OCI-M1 (cell line): Measurements from ENCODE around the gene UNC13D.

Experiments used
- DNase-seq: peaks from one replicate; lab custom pipeline; 2025; lab: John Stamatoyannopoulos, UW

The UNC13D gene

GRCh38 chr17:75834279-75834920 lies 9.8 kb downstream of the UNC13D start:
- no peak for DNase-seq

GRCh38 chr17:75832652-75833400 lies 11.4 kb downstream of the UNC13D start:
- DNase-seq = no peak

GRCh38 chr17:75832164-75832651 lies 12.0 kb downstream of the UNC13D start:
- no peak for DNase-seq

- no peak for DNase-seq
Measured at GRCh38 chr17:75831032-75831571, 13.1 kb downstream of the UNC13D start.

GRCh38 chr17:75830164-75831031 lies 13.8 kb downstream of the UNC13D start:
- DNase-seq = no peak

GRCh38 chr17:75829747-75830146 lies 14.5 kb downstream of the UNC13D start:
- DNase-seq = no peak

GRCh38 chr17:75828741-75829140 lies 15.5 kb downstream of the UNC13D start:
- no peak for DNase-seq

- DNase-seq = no peak
Measured at GRCh38 chr17:75828076-75828400, 16.2 kb downstream of the UNC13D start.

GRCh38 chr17:75827308-75828075 lies 16.7 kb downstream of the UNC13D start:
- peak; percentile 44 for DNase-seq

- no peak for DNase-seq
Measured at GRCh38 chr17:75826561-75827307, 17.5 kb downstream of the UNC13D start.

- DNase-seq = no peak
Measured at GRCh38 chr17:75825748-75826370, 18.3 kb downstream of the UNC13D start.

- DNase-seq = no peak
Measured at GRCh38 chr17:75825149-75825552, 19.1 kb downstream of the UNC13D start.

- DNase-seq = no peak
Measured at GRCh38 chr17:75824666-75825065, 19.5 kb downstream of the UNC13D start.

GRCh38 chr17:75824050-75824552 lies 20.1 kb downstream of the UNC13D start:
- DNase-seq = no peak

GRCh38 chr17:75823257-75824041 lies 20.8 kb downstream of the UNC13D start:
- DNase-seq = no peak

GRCh38 chr17:75822800-75823166 lies 21.4 kb downstream of the UNC13D start:
- DNase-seq = no peak

GRCh38 chr17:75822119-75822799 lies 21.9 kb downstream of the UNC13D start:
- DNase-seq = no peak

- no peak for DNase-seq
Measured at GRCh38 chr17:75821552-75821951, 22.7 kb downstream of the UNC13D start.
